ENCODE measurements around the gene NHEJ1. TPM values are rescaled to one million over a fixed set of nuclear protein-coding genes. Genes with fewer than 3 reads are reported as not detected.

Gene NHEJ1
- total RNA-seq, 2 experiments from 2014 or later, result 7.2 to 8.5 TPM

- H3K4me1 Mint-ChIP-seq (ENCODE audit: low read depth), result peaks cover 24% of the 10 kb centered on the region
- no peaks in the 10 kb centered on the region for H3K9me3 Mint-ChIP-seq
- POLR2A ChIA-PET, result interaction anchor here (1.8 to 3.5 kb wide), 5 partner anchors 19 to 136 kb away, joined by 6 to 26 read pairs (median 12); partner anchors contain the start of genes CNPPD1 and ZFAND2B
- H3K27me3 ChIP-seq (ENCODE audit: control insufficient read depth in 1 of 2, insufficient read depth in 2 of 2, low read length in 2 of 2), result no peaks in the 10 kb centered on the region
- H3K4me3 Mint-ChIP-seq, result peak overlapping the region; percentile 37
- no peak overlapping the region for H3K27ac Mint-ChIP-seq
- intact Hi-C loops (cut with DNase I, micrococcal nuclease), result loop anchor here in 1 of 2 experiments (5.0 to 10.0 kb wide), 3 partner anchors 176 to 386 kb away; partner anchors contain the start of genes CHPF and TMEM198
- H3K27ac ChIP-seq (ENCODE audit: low read depth in 1 of 2, low read length in 2 of 2), result no peak overlapping the region
- no peak overlapping the region for H3K4me3 ChIP-seq (ENCODE audit: low read length)
- peaks cover 17% of the 10 kb centered on the region for H3K4me1 ChIP-seq (ENCODE audit: insufficient read depth, low read length)
- H3K9me3 ChIP-seq (ENCODE audit: control insufficient read depth in 1 of 2, insufficient read depth in 1 of 2, low read length in 2 of 2), result no peaks in the 10 kb centered on the region
- DNase-seq (no peak), ATAC-seq (ENCODE audit: poor library complexity) (no peak)
- H3K36me3 Mint-ChIP-seq (ENCODE audit: low read depth), result peaks cover 45% of the 10 kb centered on the region
- TF ChIP-seq CTCF (IDR thresholded peaks at IDR 0.05), result no peak
- no peaks in the 10 kb centered on the region for H3K27me3 Mint-ChIP-seq
- CTCF ChIA-PET, result interaction anchor here (1.0 to 4.8 kb wide), 11 partner anchors 8 to 136 kb away, joined by 3 to 32 read pairs (median 13); partner anchors contain the start of genes ANKZF1, ATG9A, CNPPD1 and TUBA4A
- peaks cover 28% of the 10 kb centered on the region for H3K36me3 ChIP-seq (ENCODE audit: insufficient read depth, low read length)
Measured at GRCh38 chr2:219158586-219158985, 2.0 kb downstream of the NHEJ1 start.

- H3K4me3 Mint-ChIP-seq, result no peak overlapping the region
- peaks cover 50% of the 10 kb centered on the region for H3K36me3 Mint-ChIP-seq (ENCODE audit: low read depth)
- H3K4me1 Mint-ChIP-seq (ENCODE audit: low read depth), result peaks cover 24% of the 10 kb centered on the region
- H3K9me3 ChIP-seq (ENCODE audit: control insufficient read depth in 1 of 2, insufficient read depth in 1 of 2, low read length in 2 of 2), result no peaks in the 10 kb centered on the region
- TF ChIP-seq CTCF (IDR thresholded peaks at IDR 0.05), result no peak
- no peak for DNase-seq
- H3K27ac ChIP-seq (ENCODE audit: low read depth in 1 of 2, low read length in 2 of 2), result no peak overlapping the region
- H3K4me1 ChIP-seq (ENCODE audit: insufficient read depth, low read length), result peaks cover 17% of the 10 kb centered on the region
- no peaks in the 10 kb centered on the region for H3K27me3 ChIP-seq (ENCODE audit: control insufficient read depth in 1 of 2, insufficient read depth in 2 of 2, low read length in 2 of 2)
- ChIA-PET CTCF (interaction anchor here (1.2 to 4.8 kb wide), 6 partner anchors 13 to 137 kb away, joined by 5 to 32 read pairs (median 19); partner anchors contain the start of genes TUBA4A, TUBA4B and ZFAND2B), POLR2A (interaction anchor here (1.2 to 3.5 kb wide), 4 partner anchors 19 to 137 kb away, joined by 6 to 26 read pairs (median 11); partner anchors contain the start of genes CNPPD1 and ZFAND2B)
- no peak overlapping the region for H3K27ac Mint-ChIP-seq
- no peak overlapping the region for H3K4me3 ChIP-seq (ENCODE audit: low read length)
- no peak for ATAC-seq (ENCODE audit: poor library complexity)
- H3K36me3 ChIP-seq (ENCODE audit: insufficient read depth, low read length), result peaks cover 28% of the 10 kb centered on the region
- H3K9me3 Mint-ChIP-seq, result no peaks in the 10 kb centered on the region
- no peaks in the 10 kb centered on the region for H3K27me3 Mint-ChIP-seq
- intact Hi-C loops (cut with DNase I, micrococcal nuclease), result loop anchor here in 1 of 2 experiments (5.0 to 10.0 kb wide), 3 partner anchors 176 to 387 kb away; partner anchors contain the start of genes CHPF and TMEM198
Measured at GRCh38 chr2:219158025-219158424, 2.6 kb downstream of the NHEJ1 start.

GRCh38 chr2:219157396-219157795 is 3.2 kb downstream of the NHEJ1 start:
- intact Hi-C loops (cut with DNase I, micrococcal nuclease), result loop anchor here in 1 of 2 experiments (5.0 to 10.0 kb wide), 3 partner anchors 175 to 387 kb away; partner anchors contain the start of genes CHPF and TMEM198

More at GRCh38 chr2:219157396-219157795, 3.2 kb downstream of the NHEJ1 start:
- Mint-ChIP-seq H3K27me3 (no peaks in the 10 kb centered on the region), H3K27ac (no peak overlapping the region), H3K36me3 (ENCODE audit: low read depth) (peaks cover 52% of the 10 kb centered on the region), H3K9me3 (no peaks in the 10 kb centered on the region), H3K4me1 (ENCODE audit: low read depth) (peaks cover 24% of the 10 kb centered on the region), H3K4me3 (no peak overlapping the region)
- Histone ChIP-seq H3K27ac (ENCODE audit: low read depth in 1 of 2, low read length in 2 of 2) (no peak overlapping the region), H3K36me3 (ENCODE audit: insufficient read depth, low read length) (peaks cover 29% of the 10 kb centered on the region), H3K27me3 (ENCODE audit: control insufficient read depth in 1 of 2, insufficient read depth in 2 of 2, low read length in 2 of 2) (no peaks in the 10 kb centered on the region), H3K4me3 (ENCODE audit: low read length) (no peak overlapping the region), H3K4me1 (ENCODE audit: insufficient read depth, low read length) (peaks cover 17% of the 10 kb centered on the region), H3K9me3 (ENCODE audit: control insufficient read depth in 1 of 2, insufficient read depth in 1 of 2, low read length in 2 of 2) (no peaks in the 10 kb centered on the region)
- DNase-seq (no peak), ATAC-seq (ENCODE audit: poor library complexity) (no peak)
- CTCF ChIA-PET, result interaction anchor here (1.4 to 4.8 kb wide), 5 partner anchors 14 to 138 kb away, joined by 5 to 32 read pairs (median 19); no protein-coding TSS in a partner anchor
- no peak for TF ChIP-seq CTCF (IDR thresholded peaks at IDR 0.05)
- POLR2A ChIA-PET, result interaction anchor here (0.6 to 1.2 kb wide), 2 partner anchors 12 to 20 kb away, joined by 3 to 6 read pairs; partner anchors contain the start of gene CNPPD1
